ENCODE measurements around the gene PRKCA.

DNA sequence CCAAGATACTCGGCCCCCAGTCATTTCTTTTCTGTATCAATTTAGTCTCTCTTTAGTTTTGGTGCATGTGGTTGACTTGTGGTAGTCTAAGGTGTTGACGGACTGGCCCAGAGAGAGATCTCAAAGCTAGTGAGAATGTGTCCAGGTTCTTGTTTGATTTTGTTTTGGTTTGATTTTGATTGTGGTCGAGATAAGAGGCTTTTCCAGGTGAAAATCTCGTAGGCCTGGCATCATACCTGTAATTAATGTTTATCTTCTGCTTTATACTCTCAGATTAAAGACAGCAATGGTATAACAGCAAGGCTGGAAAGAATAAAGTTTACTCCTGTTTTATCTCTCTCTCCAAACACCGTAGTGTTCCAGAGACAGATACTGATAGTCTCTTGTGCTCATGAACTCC, 360.1 kb downstream of the PRKCA start:
- no peak for TF ChIP-seq CTCF (IDR thresholded peaks at IDR 0.05; ENCODE audit: low read depth, low read length, poor library complexity, severe bottlenecking)
- no peak for TF ChIP-seq EZH2phosphoT487 (IDR thresholded peaks at IDR 0.05; ENCODE audit: borderline replicate concordance, low read length)

Measured in DOHH2 (cell line).